ENCODE measurements around the gene LYSMD4. TPM values are rescaled to one million over a fixed set of nuclear protein-coding genes. Genes with fewer than 3 reads are reported as not detected.

The LYSMD4 gene
- total and polyA plus RNA-seq, 2 of the 8 experiments (the other 6 are each of a cell fraction or from before 2014, with no cell fraction given), result 7.5 to 17.5 TPM

DNA sequence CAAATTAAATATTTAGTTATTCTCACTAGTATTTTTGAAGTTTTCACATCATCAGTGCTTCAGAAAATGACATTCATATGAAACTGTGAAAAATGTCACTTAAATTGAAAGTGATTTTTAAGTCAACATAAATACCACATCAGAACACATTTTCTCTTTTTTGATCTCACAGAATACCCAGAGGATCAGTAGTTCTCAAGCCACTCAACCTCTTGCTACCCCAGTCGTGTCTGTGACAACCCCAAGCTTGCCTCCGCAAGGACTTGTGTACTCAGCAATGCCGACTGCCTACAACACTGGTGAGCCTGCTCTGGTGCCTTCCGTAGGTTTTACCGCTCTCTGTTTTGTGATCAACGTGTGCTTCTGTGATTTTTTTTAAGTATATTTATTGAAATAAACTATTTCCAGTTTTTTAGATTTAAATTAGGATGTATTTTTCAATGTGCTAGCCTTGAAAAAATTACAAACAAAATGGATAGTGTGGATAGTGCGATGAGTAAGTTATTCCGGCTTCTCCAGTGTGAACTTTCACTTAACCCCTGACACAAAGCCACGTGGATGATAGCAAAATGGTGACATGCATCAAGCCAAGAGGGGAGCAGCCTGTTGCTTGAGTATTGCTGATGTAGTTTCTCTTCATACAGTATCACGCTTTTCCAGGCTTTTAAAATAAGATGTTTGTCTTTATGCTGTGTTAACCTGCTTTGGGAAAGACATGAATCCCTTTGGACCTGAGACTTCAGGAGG, 26.5 kb downstream of the LYSMD4 start (continued):
- TF ChIP-seq CBX8 (IDR thresholded peaks at IDR 0.05; ENCODE audit: borderline replicate concordance, low read depth, low read length) (no peak), EGR1 (IDR thresholded peaks at IDR 0.05; ENCODE audit: borderline replicate concordance, low read depth, low read length) (no peak), RBBP5 (IDR thresholded peaks at IDR 0.05; ENCODE audit: borderline replicate concordance, low read depth, low read length) (no peak), KDM5A (IDR thresholded peaks at IDR 0.05; ENCODE audit: low read length) (no peak), BRCA1 (IDR thresholded peaks at IDR 0.05; ENCODE audit: low read depth, low read length) (no peak), SP4 (IDR thresholded peaks at IDR 0.05; ENCODE audit: low read length) (no peak)
- TF ChIP-seq, protein P1, sequence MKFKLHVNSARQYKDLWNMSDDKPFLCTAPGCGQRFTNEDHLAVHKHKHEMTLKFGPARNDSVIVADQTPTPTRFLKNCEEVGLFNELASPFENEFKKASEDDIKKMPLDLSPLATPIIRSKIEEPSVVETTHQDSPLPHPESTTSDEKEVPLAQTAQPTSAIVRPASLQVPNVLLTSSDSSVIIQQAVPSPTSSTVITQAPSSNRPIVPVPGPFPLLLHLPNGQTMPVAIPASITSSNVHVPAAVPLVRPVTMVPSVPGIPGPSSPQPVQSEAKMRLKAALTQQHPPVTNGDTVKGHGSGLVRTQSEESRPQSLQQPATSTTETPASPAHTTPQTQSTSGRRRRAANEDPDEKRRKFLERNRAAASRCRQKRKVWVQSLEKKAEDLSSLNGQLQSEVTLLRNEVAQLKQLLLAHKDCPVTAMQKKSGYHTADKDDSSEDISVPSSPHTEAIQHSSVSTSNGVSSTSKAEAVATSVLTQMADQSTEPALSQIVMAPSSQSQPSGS (IDR thresholded peaks at IDR 0.05; ENCODE audit: low read length), result no peak

All from H1 (cell line).